Upper lobe of right lung (tissue), 1 donor: ENCODE data around the gene ZNF599. TPM values are rescaled to one million over a fixed set of nuclear protein-coding genes. Genes with fewer than 3 reads are reported as not detected.
"Not testable (repeated sequence)": the region's sequence is repeated elsewhere in the genome, so short reads cannot be mapped to it uniquely, and the experiment has no call there.

Experiments used
- ATAC-seq: fragments of 200-7000 bp; cut with Tn5 transposase; one replicate; pipeline ENCODE4 v1.9.1; 2020; ENCODE audit warnings: mild to moderate bottlenecking, moderate library complexity
- DNase-seq: peaks from one replicate; pipeline ENCODE4 v3.0.0-alpha.2; 2020
- H3K27ac ChIP-seq: fragments of 200-600 bp; one replicate; pipeline ENCODE4 v1.8.0; 2022
- H3K27me3 ChIP-seq: fragments of 200-600 bp; one replicate; pipeline ENCODE4 v1.8.0; 2022; ENCODE audit warnings: mild to moderate bottlenecking
- H3K36me3 ChIP-seq: fragments of 200-600 bp; one replicate; pipeline ENCODE4 v1.8.0; 2022
- H3K4me1 ChIP-seq: fragments of 200-600 bp; one replicate; pipeline ENCODE4 v1.8.0; 2022
- H3K4me3 ChIP-seq: fragments of 200-600 bp; one replicate; pipeline ENCODE4 v1.8.0; 2022; ENCODE audit warnings: mild to moderate bottlenecking
- H3K9me3 ChIP-seq: fragments of 200-600 bp; one replicate; pipeline ENCODE4 v1.8.0; 2022
- CTCF ChIP-seq: fragments of 200-600 bp; IDR thresholded peaks from one replicate; pipeline ENCODE4 v1.8.0; 2022; ENCODE audit warnings: antibody characterized with exemption
- intact Hi-C: fragments of 100-400 bp; cut with DNase I; formaldehyde crosslinking; loops from one replicate; pipeline ENCODE4 v1.11.0; 2022
- total RNA-seq: library from RNA; stranded (reverse); fragmentation: NEBNext Ultra II Directional; extraction: Animal tissue kit (Norgen Biotek cat#: 25700); gene quantifications from one replicate; pipeline ENCODE4 v1.2.1, GENCODE V29; 2021
- donor health status: DM: no; HTN: yes; CAD: no; lungs with severe emphysema.

The ZNF599 gene
- total RNA-seq, 1 donor from 2014 or later: 4.8 TPM

- intact Hi-C loops: no loop called here
These were observed 31.1 kb upstream of the ZNF599 start for GRCh38 chr19:34804115-34804514.

GRCh38 chr19:34796953-34797352, 23.9 kb upstream of the ZNF599 start:
- H3K36me3 ChIP-seq, H3K27ac ChIP-seq, H3K27me3 ChIP-seq, intact Hi-C loops, H3K4me1 ChIP-seq, H3K9me3 ChIP-seq, H3K4me3 ChIP-seq, ATAC-seq, DNase-seq: not testable (repeated sequence)

More at GRCh38 chr19:34804115-34804514, 31.1 kb upstream of the ZNF599 start:
- no peak for TF ChIP-seq CTCF
- Histone ChIP-seq H3K4me1 (no peaks in the 10 kb centered on the region), H3K27me3 (no peaks in the 10 kb centered on the region), H3K4me3 (no peak overlapping the region), H3K36me3 (no peaks in the 10 kb centered on the region), H3K27ac (no peak overlapping the region), H3K9me3 (no peaks in the 10 kb centered on the region)
- ATAC-seq (no peak), DNase-seq (no peak)

- no peak overlapping the region for H3K27ac ChIP-seq
- no peak overlapping the region for H3K4me3 ChIP-seq
- TF ChIP-seq CTCF: no peak
- H3K4me1 ChIP-seq: no peaks in the 10 kb centered on the region
- DNase-seq (no peak), ATAC-seq (no peak)
- intact Hi-C loops: no loop called here
- H3K27me3 ChIP-seq: no peaks in the 10 kb centered on the region
- no peaks in the 10 kb centered on the region for H3K9me3 ChIP-seq
- no peaks in the 10 kb centered on the region for H3K36me3 ChIP-seq
These were observed 21.3 kb upstream of the ZNF599 start for GRCh38 chr19:34794066-34794960.

GRCh38 chr19:34793565-34793964, 20.6 kb upstream of the ZNF599 start:
- Histone ChIP-seq H3K4me3 (no peak overlapping the region), H3K9me3 (no peaks in the 10 kb centered on the region), H3K27me3 (no peaks in the 10 kb centered on the region), H3K36me3 (no peaks in the 10 kb centered on the region), H3K27ac (no peak overlapping the region), H3K4me1 (no peaks in the 10 kb centered on the region)
- ATAC-seq (no peak), DNase-seq (no peak)
- no peak for TF ChIP-seq CTCF
- intact Hi-C loops: no loop called here

- no peak overlapping the region for H3K4me3 ChIP-seq
- H3K27ac ChIP-seq: no peak overlapping the region
- H3K4me1 ChIP-seq: no peaks in the 10 kb centered on the region
- DNase-seq: no peak
- intact Hi-C loops: no loop called here
- no peak for TF ChIP-seq CTCF
- H3K9me3 ChIP-seq: no peaks in the 10 kb centered on the region
- no peaks in the 10 kb centered on the region for H3K36me3 ChIP-seq
- no peaks in the 10 kb centered on the region for H3K27me3 ChIP-seq
- ATAC-seq: no peak
These were observed 15.1 kb upstream of the ZNF599 start for GRCh38 chr19:34788074-34788473.

- no peak for DNase-seq
- Histone ChIP-seq H3K9me3 (no peaks in the 10 kb centered on the region), H3K4me3 (no peak overlapping the region), H3K4me1 (no peaks in the 10 kb centered on the region), H3K27me3 (no peaks in the 10 kb centered on the region), H3K36me3 (no peaks in the 10 kb centered on the region), H3K27ac (no peak overlapping the region)
- no peak for TF ChIP-seq CTCF
- ATAC-seq: no peak
- intact Hi-C loops: no loop called here
These were observed 14.2 kb upstream of the ZNF599 start for GRCh38 chr19:34787059-34787824.
